GM23338 (cell line): ENCODE data around the gene AHR. TPM values are rescaled to one million over a fixed set of nuclear protein-coding genes. Genes with fewer than 3 reads are reported as not detected.

Experiments
- ATAC-seq: fragments of 200-7000 bp; cut with Tn5 transposase; 3 replicates; pipeline ENCODE4 v1.9.1; 2020
- DNase-seq: peaks from one replicate; pipeline ENCODE4 v3.0.0-alpha.2; 2015; ENCODE audit warnings: low spot score
- H2AFZ ChIP-seq: fragments of 200-600 bp; sonication (generic); 2 replicates; pipeline ENCODE4 v1.8.0; 2016; ENCODE audit warnings: antibody characterized with exemption, mild to moderate bottlenecking, moderate library complexity
- H3F3A ChIP-seq: fragments of 200-600 bp; sonication (generic); replicated peaks from 2 replicates; pipeline ENCODE4 v1.8.0; 2017; ENCODE audit warnings: antibody characterized with exemption, mixed run types, low read depth
- H3K27ac ChIP-seq: fragments of 200-600 bp; sonication (generic); 2 replicates; pipeline ENCODE4 v1.6.1; 2016; ENCODE audit warnings: low read depth
- H3K27me3 ChIP-seq: fragments of 200-600 bp; sonication (generic); 2 replicates; pipeline ENCODE4 v1.8.0; 2016; ENCODE audit warnings: mild to moderate bottlenecking, mixed run types, moderate library complexity; ENCODE audit not compliant: insufficient read depth
- H3K36me3 ChIP-seq: fragments of 200-600 bp; sonication (generic); 2 replicates; pipeline ENCODE4 v1.8.0; 2016; ENCODE audit warnings: mild to moderate bottlenecking; ENCODE audit not compliant: insufficient read depth
- H3K4me1 ChIP-seq: fragments of 200-600 bp; sonication (generic); 2 replicates; pipeline ENCODE4 v1.8.0; 2016; ENCODE audit warnings: mild to moderate bottlenecking, moderate library complexity; ENCODE audit not compliant: insufficient read depth
- H3K4me2 ChIP-seq: fragments of 200-600 bp; sonication (generic); 2 replicates; pipeline ENCODE4 v1.7.1; 2017; ENCODE audit warnings: mixed run types
- H3K4me3 ChIP-seq: fragments of 200-600 bp; sonication (generic); 2 replicates; pipeline ENCODE4 v1.6.1; 2016; ENCODE audit warnings: mixed run types
- H3K79me2 ChIP-seq: fragments of 200-600 bp; sonication (generic); replicated peaks from 2 replicates; pipeline ENCODE4 v1.8.0; 2017; ENCODE audit warnings: mild to moderate bottlenecking; ENCODE audit not compliant: insufficient read depth
- H3K9me2 ChIP-seq: fragments of 200-600 bp; sonication (generic); 2 replicates; pipeline ENCODE4 v1.8.0; 2017; ENCODE audit not compliant: insufficient read depth
- H4K20me1 ChIP-seq: fragments of 200-600 bp; sonication (generic); replicated peaks from 2 replicates; pipeline ENCODE4 v1.8.0; 2017; ENCODE audit warnings: mild to moderate bottlenecking; ENCODE audit not compliant: insufficient read depth
- H3K27ac Mint-ChIP-seq: 2 replicates; pipeline ENCODE4 v1.8.0; 2020; ENCODE audit warnings: inconsistent platforms, mild to moderate bottlenecking, moderate library complexity, mixed read lengths
- H3K27me3 Mint-ChIP-seq: 3 replicates; pipeline ENCODE4 v1.8.0; 2022; ENCODE audit warnings: low read depth, mild to moderate bottlenecking, moderate library complexity, mixed read lengths, inconsistent platforms; ENCODE audit not compliant: insufficient read depth, poor library complexity
- H3K36me3 Mint-ChIP-seq: 3 replicates; pipeline ENCODE4 v1.8.0; 2021; ENCODE audit warnings: low read depth, mild to moderate bottlenecking, inconsistent platforms, moderate library complexity, mixed read lengths
- H3K4me1 Mint-ChIP-seq: 3 replicates; pipeline ENCODE4 v1.8.0; 2020; ENCODE audit warnings: mild to moderate bottlenecking, inconsistent platforms, mixed read lengths
- H3K4me3 Mint-ChIP-seq: 3 replicates; pipeline ENCODE4 v1.8.0; 2021; ENCODE audit warnings: moderate library complexity, mild to moderate bottlenecking, inconsistent platforms, mixed read lengths
- H3K9me3 Mint-ChIP-seq: 3 replicates; pipeline ENCODE4 v1.8.0; 2020; ENCODE audit warnings: moderate library complexity, mild to moderate bottlenecking, inconsistent platforms, mixed read lengths
- CREB1 ChIP-seq: fragments of 250-450 bp; sonication (Bioruptor Pico); IDR thresholded peaks from 2 replicates; pipeline ENCODE4 v1.5.0; 2020; ENCODE audit warnings: low read depth, mild to moderate bottlenecking, moderate library complexity
- CTCF ChIP-seq, 2 experiments: fragments of 200-600 bp in 1 of 2; sonication (generic) in 1 of 2; conservative IDR thresholded peaks; 2 replicates each; pipeline versions ENCODE4 v1.5.1 to v1.6.1; 2016 to 2017; ENCODE audit warnings: antibody characterized with exemption in 2 of 2, low read depth in 2 of 2, mild to moderate bottlenecking in 2 of 2, moderate library complexity in 1 of 2
- EZH2 ChIP-seq: fragments of 200-600 bp; sonication (generic); IDR thresholded peaks from one replicate; pipeline ENCODE4 v1.8.0; 2017; ENCODE audit warnings: antibody characterized with exemption, mild to moderate bottlenecking, low read depth; ENCODE audit not compliant: unreplicated experiment
- EZH2phosphoT487 ChIP-seq: fragments of 200-600 bp; sonication (generic); IDR thresholded peaks from one replicate; pipeline ENCODE4 v1.8.1; 2018; ENCODE audit warnings: antibody characterized with exemption; ENCODE audit not compliant: unreplicated experiment
- NANOG ChIP-seq: IDR thresholded peaks from 2 replicates; pipeline ENCODE4 v1.6.1; 2016; ENCODE audit warnings: antibody characterized with exemption, borderline replicate concordance
- POLR2AphosphoS5 ChIP-seq: IDR thresholded peaks from 2 replicates; pipeline ENCODE4 v1.6.1; 2016; ENCODE audit warnings: antibody characterized with exemption, low read depth
- REST ChIP-seq: IDR thresholded peaks from one replicate; pipeline ENCODE4 v1.6.1; 2018; ENCODE audit warnings: antibody characterized with exemption; ENCODE audit not compliant: unreplicated experiment
- ZNF331 ChIP-seq: fragments of 250-450 bp; sonication (Bioruptor Pico); IDR thresholded peaks from 2 replicates; pipeline ENCODE4 v1.5.0; 2020; ENCODE audit warnings: low read depth, mild to moderate bottlenecking, moderate library complexity
- ZNF462 ChIP-seq: fragments of 250-450 bp; sonication (Bioruptor Pico); IDR thresholded peaks from 2 replicates; pipeline ENCODE4 v1.5.0; 2020; ENCODE audit warnings: mild to moderate bottlenecking, moderate library complexity
- polyA plus RNA-seq: library from polyadenylated mRNA; unstranded; fragments of >200 nt; fragmentation: Nextera tagmentation; extraction: Ambion mirVana; gene quantifications from 2 replicates; pipeline ENCODE4 v1.2.1, GENCODE V29; 2016
- total RNA-seq: library from RNA; depleted of rRNA; stranded (reverse); fragments of >200 nt; shearing (Covaris generic); gene quantifications from 2 replicates; pipeline ENCODE4 v1.2.3, GENCODE V29; 2014

AHR gene
- total and polyA plus RNA-seq, 2 experiments from 2014 or later: 3.4 to 14.9 TPM

- no peak overlapping the region for H3K27ac ChIP-seq
- no peak for ATAC-seq
- peak overlapping the region; percentile 84 for H3K4me3 ChIP-seq
- H3K4me1 Mint-ChIP-seq: peaks cover 15% of the 10 kb centered on the region
- peak; percentile 12 for DNase-seq
- TF ChIP-seq EZH2: peak; percentile 28
- no peak for TF ChIP-seq REST
- peak overlapping the region; percentile 97 for H3K4me2 ChIP-seq
- H3K79me2 ChIP-seq: peaks cover 52% of the 10 kb centered on the region
- peak overlapping the region; percentile 30 for H2AFZ ChIP-seq
- peaks cover 3% of the 10 kb centered on the region; the same call in 2 of the 3 replicates for H3K36me3 Mint-ChIP-seq
- H3K27ac Mint-ChIP-seq: no peak overlapping the region
- peaks cover 7% of the 10 kb centered on the region for H3K9me2 ChIP-seq
- peaks cover 7% of the 10 kb centered on the region for H3K4me1 ChIP-seq
- peak overlapping the region; percentile 87 for H3K4me3 Mint-ChIP-seq
- 0 out of 2 replicates have a peak, but pooled peaks cover 7% of the 10 kb centered on the region for H4K20me1 ChIP-seq
- H3K27me3 Mint-ChIP-seq: peaks cover 8% of the 10 kb centered on the region
- H3F3A ChIP-seq: no peaks in the 10 kb centered on the region
- H3K36me3 ChIP-seq: no peaks in the 10 kb centered on the region
- H3K27me3 ChIP-seq: peaks cover 13% of the 10 kb centered on the region
- 0 out of 3 replicates have a peak, but pooled peaks cover 3% of the 10 kb centered on the region for H3K9me3 Mint-ChIP-seq
Measured at GRCh38 chr7:17299483-17299991, 1.1 kb downstream of the AHR start.

GRCh38 chr7:17300012-17300411, 1.6 kb downstream of the AHR start:
- peaks cover 19% of the 10 kb centered on the region for H3K4me1 Mint-ChIP-seq
- peak overlapping the region; percentile 97 for H3K4me2 ChIP-seq
- TF ChIP-seq EZH2phosphoT487 (no peak), ZNF462 (CRISPR knock-in tag) (no peak), ZNF331 (CRISPR knock-in tag) (no peak), POLR2AphosphoS5 (no peak), CREB1 (CRISPR knock-in tag) (no peak), NANOG (no peak), CTCF (conservative IDR thresholded peaks at IDR 0.05; ENCODE audit: low read depth in 2 of 2) (no peak)

More at GRCh38 chr7:17300012-17300411, 1.6 kb downstream of the AHR start:
- Mint-ChIP-seq H3K27ac (no peak overlapping the region), H3K9me3 (0 out of 3 replicates have a peak, but pooled peaks cover 3% of the 10 kb centered on the region), H3K4me3 (peak overlapping the region; percentile 87), H3K36me3 (peaks cover 3% of the 10 kb centered on the region; the same call in 2 of the 3 replicates), H3K27me3 (peaks cover 8% of the 10 kb centered on the region)
- peak overlapping the region; percentile 84 for H3K4me3 ChIP-seq
- DNase-seq (no peak), ATAC-seq (no peak)
- peaks cover 12% of the 10 kb centered on the region for H3K4me1 ChIP-seq
- no peaks in the 10 kb centered on the region for H3F3A ChIP-seq
- H3K36me3 ChIP-seq: no peaks in the 10 kb centered on the region
- H3K27me3 ChIP-seq: peaks cover 13% of the 10 kb centered on the region
- H4K20me1 ChIP-seq: 0 out of 2 replicates have a peak, but pooled peaks cover 7% of the 10 kb centered on the region
- H3K79me2 ChIP-seq: peaks cover 57% of the 10 kb centered on the region
- H3K9me2 ChIP-seq: peaks cover 7% of the 10 kb centered on the region
- H3K27ac ChIP-seq: no peak overlapping the region
- no peak overlapping the region; the same call in 1 of the 2 replicates for H2AFZ ChIP-seq
